ENCODE measurements around the gene MGAT4C. TPM values are rescaled to one million over a fixed set of nuclear protein-coding genes. Genes with fewer than 3 reads are reported as not detected.
"Not testable (repeated sequence)": the region's sequence is repeated elsewhere in the genome, so short reads cannot be mapped to it uniquely, and the experiment has no call there.

MGAT4C gene
- total RNA-seq, 4 donors from 2014 or later, result under 0.01 to 4.5 (median 0.11) TPM

DNA sequence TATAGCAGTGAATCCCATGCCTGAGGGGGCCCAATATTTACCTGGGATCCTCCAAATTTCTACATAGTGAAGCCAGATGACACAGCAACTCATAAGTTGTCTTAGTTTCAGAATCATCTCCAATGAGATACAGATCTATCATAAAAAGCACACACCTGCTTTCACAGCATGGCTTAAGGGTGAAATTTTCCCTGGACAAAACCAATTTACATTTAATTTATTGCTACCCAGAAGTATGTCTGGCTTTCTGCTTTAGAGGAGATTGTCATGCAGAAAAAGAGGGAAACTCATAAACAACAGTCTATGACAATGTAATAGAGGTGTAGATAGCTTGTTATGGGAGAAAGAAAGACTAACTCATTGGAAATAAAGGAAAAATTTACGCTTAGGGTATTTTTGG is 113.0 kb downstream of the MGAT4C start:
- TF ChIP-seq CTCF (IDR thresholded peaks at IDR 0.05), result no peak
- no peak for ATAC-seq (ENCODE audit: low FRiP score)
- no peak for DNase-seq (ENCODE audit: low spot score)

DNA sequence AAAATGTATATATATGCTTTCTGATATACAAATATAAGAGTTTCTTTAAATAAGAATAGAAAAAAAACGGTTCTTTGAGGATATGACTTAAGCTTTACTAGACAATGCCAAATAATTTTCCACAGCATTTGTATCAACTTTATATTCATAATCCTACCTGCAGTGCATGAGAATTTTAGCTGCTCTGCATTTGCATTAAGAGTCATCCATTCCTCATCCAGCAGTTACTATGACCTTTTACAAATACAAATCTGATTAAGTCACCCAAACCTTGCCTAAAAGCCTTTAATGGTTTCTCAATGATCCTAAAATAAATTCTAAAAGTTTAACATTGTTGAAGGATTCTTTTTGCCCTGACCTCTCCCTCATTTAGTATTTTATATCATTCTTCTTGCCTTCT is 116.5 kb downstream of the MGAT4C start:
- DNase-seq (ENCODE audit: low spot score) (no peak), ATAC-seq (ENCODE audit: low FRiP score) (no peak)
- TF ChIP-seq CTCF (IDR thresholded peaks at IDR 0.05), result no peak

- DNase-seq (ENCODE audit: low spot score) (no peak), ATAC-seq (ENCODE audit: low FRiP score) (no peak)
- no peak for TF ChIP-seq CTCF (IDR thresholded peaks at IDR 0.05)
Measured at GRCh38 chr12:86138770-86139169, 117.4 kb downstream of the MGAT4C start.

GRCh38 chr12:86137936-86138335 is 118.3 kb downstream of the MGAT4C start:
- TF ChIP-seq CTCF (IDR thresholded peaks at IDR 0.05), result no peak
- DNase-seq (ENCODE audit: low spot score) (no peak), ATAC-seq (ENCODE audit: low FRiP score) (peak; percentile 91)

DNA sequence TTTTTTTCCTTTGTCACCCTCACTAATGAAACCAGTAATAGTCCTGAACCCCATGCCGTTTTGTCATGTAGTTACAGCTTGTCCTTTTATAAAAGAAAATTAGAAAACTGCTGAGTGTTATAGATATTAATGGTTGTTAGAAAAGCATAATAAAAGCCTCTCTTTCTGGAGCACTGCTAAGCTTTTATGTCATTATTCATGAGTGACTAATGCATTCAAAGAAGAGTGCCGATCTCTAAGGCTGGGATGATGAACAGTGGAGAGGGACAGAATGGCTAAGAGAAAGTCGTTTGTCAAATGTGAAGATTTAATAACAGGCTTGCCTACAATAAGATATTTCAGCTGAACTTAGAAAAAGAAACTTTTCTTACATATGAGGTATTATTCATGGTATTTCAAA is 121.6 kb downstream of the MGAT4C start:
- TF ChIP-seq CTCF (IDR thresholded peaks at IDR 0.05), result no peak
- DNase-seq (ENCODE audit: low spot score) (no peak), ATAC-seq (ENCODE audit: low FRiP score) (no peak)

- not testable (repeated sequence) for ATAC-seq (ENCODE audit: low FRiP score); DNase-seq (ENCODE audit: low spot score)
Measured at GRCh38 chr12:86126900-86127299, 129.3 kb downstream of the MGAT4C start.

- TF ChIP-seq CTCF (IDR thresholded peaks at IDR 0.05), result no peak
- no peak for ATAC-seq (ENCODE audit: low FRiP score)
- DNase-seq (ENCODE audit: low spot score), result no peak
Measured at GRCh38 chr12:86122846-86123468, 133.2 kb downstream of the MGAT4C start.

All from omental fat pad (tissue), 4 donors.